Liver (tissue), 9 donors: ENCODE results near the gene PTPRN2. TPM values are rescaled to one million over a fixed set of nuclear protein-coding genes. Genes with fewer than 3 reads are reported as not detected.

Experiments used
- DNase-seq: peaks from one replicate; pipeline ENCODE4 v3.0.0-alpha.2; 2017; ENCODE audit warnings: low spot score
- H3K27ac ChIP-seq, 2 donors: one replicate each; pipeline ENCODE4 v1.7.0; 2013; ENCODE audit warnings: inconsistent platforms in 2 of 2, low read length in 2 of 2, control low read depth in 1 of 2, low read depth in 1 of 2, mild to moderate bottlenecking in 1 of 2
- H3K27me3 ChIP-seq, 4 donors: one replicate each; pipeline versions ENCODE4 v1.6.1 to v1.7.0; 2013; ENCODE audit warnings: low read length in 3 of 4, inconsistent platforms in 1 of 4, mild to moderate bottlenecking in 1 of 4, moderate library complexity in 1 of 4; ENCODE audit not compliant: control insufficient read depth in 4 of 4, insufficient read depth in 4 of 4
- H3K36me3 ChIP-seq, 4 donors: one replicate each; pipeline versions ENCODE4 v1.6.1 to v1.7.0; 2013; ENCODE audit warnings: low read length in 3 of 4, mild to moderate bottlenecking in 3 of 4, low read depth in 1 of 4, moderate library complexity in 1 of 4; ENCODE audit not compliant: control insufficient read depth in 4 of 4, insufficient read depth in 3 of 4
- H3K4me1 ChIP-seq, 4 donors: one replicate each; pipeline versions ENCODE4 v1.6.1 to v1.7.0; 2013; ENCODE audit warnings: low read length in 3 of 4, mild to moderate bottlenecking in 3 of 4, moderate library complexity in 1 of 4; ENCODE audit not compliant: control insufficient read depth in 4 of 4, insufficient read depth in 4 of 4
- H3K4me3 ChIP-seq, 3 donors: one replicate each; pipeline versions ENCODE4 v1.6.1 to v1.7.0; 2013; ENCODE audit warnings: low read length in 3 of 3, control low read depth in 1 of 3, low read depth in 1 of 3, mild to moderate bottlenecking in 1 of 3
- H3K9ac ChIP-seq, 2 donors: one replicate each; pipeline ENCODE4 v1.7.0; 2013; ENCODE audit warnings: low read length in 2 of 2, mild to moderate bottlenecking in 2 of 2, moderate library complexity in 2 of 2, control low read depth in 1 of 2, low read depth in 1 of 2
- H3K9me3 ChIP-seq, 4 donors: one replicate each; pipeline versions ENCODE4 v1.6.1 to v1.7.0; 2013; ENCODE audit warnings: low read length in 3 of 4; ENCODE audit not compliant: control insufficient read depth in 4 of 4
- CTCF ChIP-seq: fragments of 150-350 bp; IDR thresholded peaks from 2 replicates; pipeline ENCODE4 v1.5.1; 2017; ENCODE audit warnings: improper control_type of control experiment, low read depth, low read length; ENCODE audit not compliant: missing input control
- EGR1 ChIP-seq, 2 donors: IDR thresholded peaks; 2 replicates each; pipeline ENCODE4 v1.6.1; 2016 to 2018; ENCODE audit warnings: antibody characterized with exemption in 2 of 2, low read depth in 2 of 2
- FOXA1 ChIP-seq: IDR thresholded peaks from 2 replicates; pipeline ENCODE4 v1.6.1; 2016; ENCODE audit warnings: antibody characterized with exemption
- FOXA2 ChIP-seq: IDR thresholded peaks from 2 replicates; pipeline ENCODE4 v1.6.1; 2016; ENCODE audit warnings: antibody characterized with exemption
- GABPA ChIP-seq, 2 donors: IDR thresholded peaks in 1 of 2; conservative IDR thresholded peaks in 1 of 2; 2 replicates each; pipeline ENCODE4 v1.6.1; 2016; ENCODE audit warnings: antibody characterized with exemption in 2 of 2, mild to moderate bottlenecking in 1 of 2, moderate library complexity in 1 of 2
- HNF4A ChIP-seq, 2 donors: conservative IDR thresholded peaks; 2 replicates each; pipeline ENCODE4 v1.6.1; 2016; ENCODE audit warnings: antibody characterized with exemption in 2 of 2, mild to moderate bottlenecking in 2 of 2
- HNF4G ChIP-seq: IDR thresholded peaks from 2 replicates; pipeline ENCODE4 v1.6.1; 2016; ENCODE audit warnings: antibody characterized with exemption
- JUND ChIP-seq, 2 donors: IDR thresholded peaks; 2 replicates each; pipeline ENCODE4 v1.6.1; 2016; ENCODE audit warnings: antibody characterized with exemption in 2 of 2
- MAX ChIP-seq: IDR thresholded peaks from 2 replicates; pipeline ENCODE4 v1.6.1; 2016; ENCODE audit warnings: antibody characterized with exemption
- NR2F2 ChIP-seq: IDR thresholded peaks from 2 replicates; pipeline ENCODE4 v1.6.1; 2016; ENCODE audit warnings: antibody characterized with exemption
- RAD21 ChIP-seq, 2 donors: IDR thresholded peaks; 2 replicates each; pipeline ENCODE4 v1.6.1; 2016; ENCODE audit warnings: antibody characterized with exemption in 2 of 2, mild to moderate bottlenecking in 2 of 2
- RXRA ChIP-seq, 2 donors: IDR thresholded peaks; 2 replicates each; pipeline ENCODE4 v1.6.1; 2017 to 2018; ENCODE audit warnings: antibody characterized with exemption in 2 of 2, mild to moderate bottlenecking in 1 of 2
- SP1 ChIP-seq: IDR thresholded peaks from 2 replicates; pipeline ENCODE4 v1.6.1; 2018; ENCODE audit warnings: antibody characterized with exemption, mild to moderate bottlenecking
- TAF1 ChIP-seq: conservative IDR thresholded peaks from 2 replicates; pipeline ENCODE4 v1.6.1; 2016; ENCODE audit warnings: antibody characterized with exemption, mild to moderate bottlenecking
- YY1 ChIP-seq: IDR thresholded peaks from 2 replicates; pipeline ENCODE4 v1.6.1; 2016; ENCODE audit warnings: antibody characterized with exemption, mild to moderate bottlenecking
- ZBTB33 ChIP-seq: IDR thresholded peaks from 2 replicates; pipeline ENCODE4 v1.6.1; 2016; ENCODE audit warnings: antibody characterized with exemption
- WGBS: extraction: QIAGEN DNeasy Blood & Tissue Kit; methylation state at CpG from one replicate; pipeline ENCODE4 v1.1.7; 2013; 5-methylcytosine and 5-hydroxymethylcytosine counted together
- polyA plus RNA-seq, 2 donors: library from polyadenylated mRNA; stranded (reverse) in 1 of 2; unstranded in 1 of 2; fragments of 200-250 nt in 1 of 2; fragments of >200 nt in 1 of 2; fragmentation: Nextera tagmentation in 1 of 2; extraction: Ambion mirVana in 1 of 2; gene quantifications; one replicate each; pipeline versions ENCODE4 v1.2.1 to v1.2.3, GENCODE V29; 2013 to 2015
- total RNA-seq, 2 donors: library from RNA; depleted of rRNA; stranded (reverse); fragments of >200 nt; gene quantifications; one replicate each; pipeline ENCODE4 v1.2.3, GENCODE V29; 2014
- TF ChIP-seq, protein P1 (sequence below): IDR thresholded peaks from 2 replicates; pipeline ENCODE4 v1.6.1; 2016; ENCODE audit warnings: antibody characterized with exemption
- donor health status: healthy.
- donor health status: healthy.
- donor health status: healthy.
- donor health status: healthy.
- donor health status: healthy.

Gene PTPRN2
- total and polyA plus RNA-seq, 4 donors = 0.75 to 1.9 (median 1.1) TPM

- no peak for TF ChIP-seq JUND (IDR thresholded peaks at IDR 0.05)
- TF ChIP-seq HNF4G = no peak
- TF ChIP-seq, protein P1, sequence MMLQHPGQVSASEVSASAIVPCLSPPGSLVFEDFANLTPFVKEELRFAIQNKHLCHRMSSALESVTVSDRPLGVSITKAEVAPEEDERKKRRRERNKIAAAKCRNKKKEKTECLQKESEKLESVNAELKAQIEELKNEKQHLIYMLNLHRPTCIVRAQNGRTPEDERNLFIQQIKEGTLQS = no peak
- WGBS = 86% methylated on average over 12 of the region's 12 CpGs
Observed at GRCh38 chr7:158142657-158143056, 445.0 kb downstream of the PTPRN2 start.

GRCh38 chr7:158141806-158142518 is 445.7 kb downstream of the PTPRN2 start:
- no peaks in the 10 kb centered on the region for H3K36me3 ChIP-seq
- TF ChIP-seq GABPA (IDR thresholded peaks at IDR 0.05 in 1 of 2, conservative IDR thresholded peaks at IDR 0.05 in 1 of 2) (no peak), SP1 (no peak), ZBTB33 (no peak), NR2F2 (no peak), FOXA1 (no peak), YY1 (no peak)
- H3K4me1 ChIP-seq = no peaks in the 10 kb centered on the region
- H3K27me3 ChIP-seq = no peaks in the 10 kb centered on the region
- no peak overlapping the region for H3K4me3 ChIP-seq
- 89% methylated on average over 39 of the region's 39 CpGs for WGBS
- no peak for DNase-seq
- no peak overlapping the region for H3K27ac ChIP-seq
- H3K9me3 ChIP-seq = peaks cover 0 to 6% (median 2%) of the 10 kb centered on the region in 4 donors
- H3K9ac ChIP-seq = no peak overlapping the region

More at GRCh38 chr7:158142657-158143056, 445.0 kb downstream of the PTPRN2 start:
- Histone ChIP-seq H3K4me3 (no peak overlapping the region), H3K36me3 (no peaks in the 10 kb centered on the region), H3K9me3 (peaks cover 0 to 6% (median 2%) of the 10 kb centered on the region in 4 donors), H3K4me1 (no peaks in the 10 kb centered on the region), H3K27me3 (no peaks in the 10 kb centered on the region), H3K9ac (no peak overlapping the region), H3K27ac (no peak overlapping the region)
- DNase-seq = no peak

DNA sequence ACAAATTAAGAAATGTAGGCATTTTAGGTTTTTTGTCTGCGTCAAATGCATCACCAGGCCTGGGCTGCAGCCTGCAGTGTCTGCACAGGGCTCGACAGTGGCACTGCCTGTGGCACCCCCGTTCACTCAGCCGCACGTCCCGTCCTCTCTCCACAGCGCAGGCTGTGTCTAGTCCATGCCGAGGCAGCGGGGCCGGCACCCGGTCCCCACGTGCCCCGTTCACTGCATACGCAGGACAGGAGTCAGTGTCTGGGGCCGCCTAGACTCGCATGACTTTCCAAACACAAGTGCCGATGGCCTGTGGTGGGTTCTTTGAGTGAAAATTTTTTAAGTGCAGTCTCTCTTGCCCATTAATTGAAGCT is 446.4 kb downstream of the PTPRN2 start:
- no peak for DNase-seq
- WGBS = 94% methylated on average over 17 of the region's 17 CpGs
- Histone ChIP-seq H3K36me3 (no peaks in the 10 kb centered on the region), H3K9ac (no peak overlapping the region), H3K9me3 (peaks cover 0 to 6% (median 2%) of the 10 kb centered on the region in 4 donors), H3K4me1 (no peaks in the 10 kb centered on the region), H3K27me3 (peaks cover 0 to 5% (median 0%) of the 10 kb centered on the region in 4 donors), H3K27ac (no peak overlapping the region), H3K4me3 (no peak overlapping the region)
- TF ChIP-seq YY1 (no peak), NR2F2 (no peak), GABPA (IDR thresholded peaks at IDR 0.05 in 1 of 2, conservative IDR thresholded peaks at IDR 0.05 in 1 of 2) (no peak), RAD21 (IDR thresholded peaks at IDR 0.05) (no peak), HNF4A (conservative IDR thresholded peaks at IDR 0.05) (no peak), TAF1 (no peak), MAX (no peak), FOXA1 (no peak), RXRA (IDR thresholded peaks at IDR 0.05) (no peak), EGR1 (IDR thresholded peaks at IDR 0.05; ENCODE audit: low read depth in 2 of 2) (no peak), JUND (IDR thresholded peaks at IDR 0.05) (no peak), ZBTB33 (no peak), CTCF (no peak), FOXA2 (no peak)
- TF ChIP-seq, protein P1 = no peak
